ENCODE results near the gene RAD18. TPM values are rescaled to one million over a fixed set of nuclear protein-coding genes. Genes with fewer than 3 reads are reported as not detected.

RAD18 gene
- total and polyA plus RNA-seq, 2 donors (not counting 1 experiment from before 2014, with no cell fraction given): 4.8 to 21.3 TPM

- H3K9me3 ChIP-seq (ENCODE audit: control extremely low read depth in 1 of 3, control insufficient read depth in 2 of 3, insufficient read depth in 1 of 3, low read length in 2 of 3): no peaks in the 10 kb centered on the region
- H4K20me1 ChIP-seq (ENCODE audit: control insufficient read depth, insufficient read depth, low read length, poor library complexity, severe bottlenecking): no peaks in the 10 kb centered on the region
- H3K27me3 ChIP-seq (replicated peaks in 1 of 4; ENCODE audit: control extremely low read depth in 1 of 4, control insufficient read depth in 3 of 4, insufficient read depth in 4 of 4, low read length in 3 of 4): no peaks in the 10 kb centered on the region
- no peak overlapping the region for H2AFZ ChIP-seq (ENCODE audit: insufficient read depth, low read depth, low read length, poor library complexity, severe bottlenecking)
- H3K4me2 ChIP-seq (replicated peaks; ENCODE audit: low read depth, low read length, poor library complexity, severe bottlenecking): no peak overlapping the region
- no peak for DNase-seq
- Mint-ChIP-seq H3K27ac (no peak overlapping the region), H3K4me1 (no peaks in the 10 kb centered on the region), H3K4me3 (no peak overlapping the region), H3K27me3 (peaks cover 3% of the 10 kb centered on the region), H3K9me3 (ENCODE audit: insufficient read depth) (peaks cover 4% of the 10 kb centered on the region)
- H3K36me3 ChIP-seq (replicated peaks in 1 of 2; ENCODE audit: control extremely low read depth in 1 of 2, control insufficient read depth in 1 of 2, extremely low read depth in 1 of 2, insufficient read depth in 2 of 2, low read length in 1 of 2): no peaks in the 10 kb centered on the region
- ATAC-seq (ENCODE audit: low read depth): no peak
- TF ChIP-seq CTCF (IDR thresholded peaks at IDR 0.05): no peak
- TF ChIP-seq EZH2 (IDR thresholded peaks at IDR 0.05; ENCODE audit: borderline replicate concordance, insufficient read depth, low read depth, low read length, poor library complexity, severe bottlenecking): no peak
- intact Hi-C loops (cut with micrococcal nuclease): no loop called here
- no peaks in the 10 kb centered on the region for H3K4me1 ChIP-seq (ENCODE audit: control insufficient read depth in 2 of 2, insufficient read depth in 2 of 2, low read length in 2 of 2)
- POLR2A ChIA-PET: no interaction called here
- H3K79me2 ChIP-seq (ENCODE audit: control insufficient read depth, insufficient read depth, low read length): no peaks in the 10 kb centered on the region
- WGBS (ENCODE audit: insufficient coverage): 95% methylated on average over 2 of the region's 2 CpGs
- H3K9ac ChIP-seq (ENCODE audit: low read length): no peak overlapping the region
- H3K4me3 ChIP-seq (ENCODE audit: control extremely low read depth in 1 of 5, extremely low read depth in 1 of 5, insufficient read depth in 1 of 5, low read depth in 2 of 5, low read length in 4 of 5): no peak overlapping the region
- CTCF ChIA-PET: no interaction called here
- H3K27ac ChIP-seq (ENCODE audit: low read length in 2 of 2): no peak overlapping the region
These were observed 49.2 kb upstream of the RAD18 start for GRCh38 chr3:9012521-9012920.

GRCh38 chr3:9009976-9010545 is 46.8 kb upstream of the RAD18 start:
- intact Hi-C loops (cut with micrococcal nuclease): no loop called here
- peaks cover 4% of the 10 kb centered on the region for H3K9me3 Mint-ChIP-seq (ENCODE audit: insufficient read depth)
- ChIA-PET POLR2A (no interaction called here), CTCF (no interaction called here)
- Histone ChIP-seq H3K4me1 (ENCODE audit: control insufficient read depth in 2 of 2, insufficient read depth in 2 of 2, low read length in 2 of 2) (no peaks in the 10 kb centered on the region), H3K4me2 (replicated peaks; ENCODE audit: low read depth, low read length, poor library complexity, severe bottlenecking) (no peak overlapping the region), H3K9ac (ENCODE audit: low read length) (no peak overlapping the region), H4K20me1 (ENCODE audit: control insufficient read depth, insufficient read depth, low read length, poor library complexity, severe bottlenecking) (no peaks in the 10 kb centered on the region), H3K4me3 (ENCODE audit: control extremely low read depth in 1 of 5, extremely low read depth in 1 of 5, insufficient read depth in 1 of 5, low read depth in 2 of 5, low read length in 4 of 5) (no peak overlapping the region), H3K79me2 (ENCODE audit: control insufficient read depth, insufficient read depth, low read length) (no peaks in the 10 kb centered on the region), H3K27ac (ENCODE audit: low read length in 2 of 2) (no peak overlapping the region), H3K27me3 (replicated peaks in 1 of 4; ENCODE audit: control extremely low read depth in 1 of 4, control insufficient read depth in 3 of 4, insufficient read depth in 4 of 4, low read length in 3 of 4) (no peaks in the 10 kb centered on the region), H3K36me3 (replicated peaks in 1 of 2; ENCODE audit: control extremely low read depth in 1 of 2, control insufficient read depth in 1 of 2, extremely low read depth in 1 of 2, insufficient read depth in 2 of 2, low read length in 1 of 2) (no peaks in the 10 kb centered on the region), H2AFZ (ENCODE audit: insufficient read depth, low read depth, low read length, poor library complexity, severe bottlenecking) (no peak overlapping the region), H3K9me3 (ENCODE audit: control extremely low read depth in 1 of 3, control insufficient read depth in 2 of 3, insufficient read depth in 1 of 3, low read length in 2 of 3) (no peaks in the 10 kb centered on the region)
- 93% methylated on average over 9 of the region's 11 CpGs for WGBS (ENCODE audit: insufficient coverage)
- no peaks in the 10 kb centered on the region for H3K4me1 Mint-ChIP-seq
- DNase-seq: no peak
- no peak overlapping the region for H3K4me3 Mint-ChIP-seq
- peaks cover 1% of the 10 kb centered on the region for H3K27me3 Mint-ChIP-seq
- ATAC-seq (ENCODE audit: low read depth): no peak
- H3K27ac Mint-ChIP-seq: no peak overlapping the region
- TF ChIP-seq CTCF (IDR thresholded peaks at IDR 0.05): no peak
